Muscle of back (tissue), 11 donors: ENCODE results near the gene CLEC1A. TPM values are rescaled to one million over a fixed set of nuclear protein-coding genes. Genes with fewer than 3 reads are reported as not detected.
"Not testable (repeated sequence)": the region's sequence is repeated elsewhere in the genome, so short reads cannot be mapped to it uniquely, and the experiment has no call there.

Experiments
- DNase-seq, 3 donors: peaks; one replicate each; pipeline versions ENCODE4 v3.0.0 to v3.0.0-alpha.2; 2013
- polyA plus RNA-seq, 10 donors: library from polyadenylated mRNA; unstranded; fragments of 120-200 nt; gene quantifications; one replicate each; pipeline ENCODE4 v1.2.1, GENCODE V29; 2013; ENCODE audit not compliant: insufficient read length in 10 of 10

CLEC1A gene
- polyA plus RNA-seq, 10 donors = 2.1 to 5.4 (median 2.7) TPM

GRCh38 chr12:10052193-10052913, 46.4 kb downstream of the CLEC1A start:
- DNase-seq = no peak

DNA sequence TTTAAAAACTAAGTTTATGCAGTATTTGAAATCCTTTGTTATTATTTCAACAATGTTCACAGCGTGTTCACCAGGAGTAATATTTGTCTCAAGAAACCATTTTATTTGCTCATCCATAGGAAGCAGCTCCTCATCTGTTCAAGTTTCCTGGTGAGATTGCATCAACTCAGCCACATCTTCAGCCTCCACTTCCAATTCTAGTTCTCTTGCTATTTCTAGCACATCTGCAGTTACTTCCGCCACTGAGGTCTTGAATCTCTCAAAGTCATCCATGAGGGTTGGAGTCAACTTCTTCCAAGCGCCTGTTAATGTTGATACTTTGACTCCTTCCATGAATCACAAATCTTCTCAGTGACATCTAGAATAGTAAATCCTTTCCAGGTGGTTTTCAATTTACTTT, 50.3 kb downstream of the CLEC1A start:
- no peak for DNase-seq

- no peak for DNase-seq
Observed at GRCh38 chr12:10042167-10042566, 56.6 kb downstream of the CLEC1A start.

DNA sequence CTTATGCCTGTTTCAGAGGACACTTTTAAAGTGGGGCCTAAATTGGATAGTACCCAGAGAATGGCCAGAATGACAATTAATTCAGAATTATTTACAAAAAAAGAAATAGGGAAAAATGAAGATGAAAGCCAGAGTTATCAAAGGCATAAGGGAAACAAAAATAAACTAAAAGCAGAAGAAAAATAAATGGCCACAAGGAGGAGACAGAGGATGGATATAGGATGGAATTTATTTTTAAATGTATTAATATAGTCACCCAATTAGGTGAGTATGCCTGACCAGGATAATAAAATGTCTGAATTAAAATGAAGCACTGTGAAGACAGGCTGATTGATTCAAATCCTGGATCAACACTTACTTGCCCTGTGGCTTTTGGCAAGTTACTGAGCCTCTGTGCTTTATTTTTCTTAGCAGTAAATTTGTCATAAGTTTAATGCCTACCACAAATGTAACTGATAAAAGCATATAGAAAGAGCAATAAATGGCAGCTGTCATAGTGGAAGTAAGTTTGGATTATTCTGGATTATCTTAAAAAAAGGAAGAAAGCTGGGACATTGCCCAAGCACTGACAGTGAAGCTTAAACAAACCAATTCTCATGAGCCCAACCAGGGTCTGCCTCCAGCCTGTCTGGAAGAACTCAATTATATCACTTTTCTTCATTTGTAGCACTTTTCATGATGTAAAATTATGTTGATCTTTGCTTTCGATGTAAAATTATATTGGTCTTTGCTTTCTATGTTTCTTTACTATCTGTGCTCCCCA, 64.8 kb downstream of the CLEC1A start:
- peak in 2 of 3 donors; percentile 12 to 36 for DNase-seq

- peak in 1 of 3 donors; percentile 74 for DNase-seq
Observed at GRCh38 chr12:10031771-10032175, 67.0 kb downstream of the CLEC1A start.

GRCh38 chr12:10031321-10031720, 67.5 kb downstream of the CLEC1A start:
- DNase-seq = no peak

DNA sequence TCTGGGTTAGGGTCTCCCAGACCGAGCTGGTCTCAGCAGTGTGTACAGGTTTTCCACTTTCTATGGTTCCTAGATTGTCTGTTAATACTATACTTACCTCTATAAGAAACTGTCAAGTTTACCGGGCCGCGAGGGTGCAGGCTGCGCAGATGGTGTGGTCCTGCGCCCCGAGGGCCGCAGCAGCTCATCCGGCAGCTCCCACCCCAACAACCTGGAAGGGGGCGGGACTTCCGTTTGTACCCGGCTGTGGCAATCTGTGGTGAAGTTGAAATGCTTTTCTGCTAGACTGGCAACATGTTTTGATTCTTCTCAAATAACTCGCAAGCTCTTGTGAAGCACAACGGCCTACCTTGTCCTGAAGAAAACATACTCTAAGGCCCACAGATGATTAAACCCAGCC, 68.3 kb downstream of the CLEC1A start, which contains the start of gene CLEC9A:
CLEC9A (plus strand) TSS at position 237 of the 400 bp plus-strand sequence. CDS start 22,006 bp downstream, outside the sequence.
- no peak for DNase-seq

DNA sequence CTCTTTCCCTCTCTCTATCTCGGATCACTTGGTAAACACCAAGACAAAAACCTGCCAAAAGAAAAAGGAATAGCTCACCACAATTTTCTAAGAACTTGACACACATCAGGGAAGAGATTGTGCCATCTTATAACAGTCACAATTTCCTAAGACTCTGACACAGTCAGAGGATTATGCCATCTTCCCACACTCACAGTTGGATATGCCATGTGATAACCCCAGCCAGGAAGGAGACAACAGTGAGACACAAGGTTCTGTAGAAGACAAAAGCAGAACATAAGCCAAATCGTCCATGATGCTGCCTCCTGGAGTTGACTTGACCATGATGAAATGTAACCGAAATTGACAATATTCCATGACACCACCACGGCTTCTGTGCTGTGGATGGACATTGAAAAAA, 71.1 kb downstream of the CLEC1A start:
- DNase-seq = no peak

GRCh38 chr12:10027311-10027710, 71.5 kb downstream of the CLEC1A start:
- no peak for DNase-seq

DNA sequence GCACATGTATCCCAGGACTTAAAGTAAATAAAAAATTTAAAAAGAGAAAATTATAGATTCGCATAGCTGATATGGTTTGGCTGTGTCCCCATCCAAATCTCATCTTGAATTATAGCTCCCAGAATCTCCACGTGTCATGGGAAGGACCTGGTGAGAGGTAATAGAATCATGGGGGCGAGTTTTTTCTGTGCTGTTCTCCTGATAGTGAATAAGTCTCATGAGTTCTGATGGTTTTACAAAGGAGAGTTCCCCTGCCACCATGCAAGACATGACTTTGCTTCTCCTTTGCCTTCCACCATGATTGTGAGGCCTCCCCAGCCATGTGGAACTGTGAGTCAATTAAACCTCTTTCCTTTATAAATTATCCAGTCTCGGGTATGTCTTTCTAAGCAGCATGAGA, 72.1 kb downstream of the CLEC1A start:
- DNase-seq = not testable (repeated sequence)

GRCh38 chr12:10025236-10025635, 73.5 kb downstream of the CLEC1A start:
- DNase-seq = no peak

- no peak for DNase-seq
Observed at GRCh38 chr12:10021342-10021741, 77.4 kb downstream of the CLEC1A start.

Other genes with a start within 250 kb of the CLEC1A start
- 1 to 10 TPM; 1.3 to 7.2 (median 2.5) TPM for gene CLEC2B, start 229.6 kb downstream of the CLEC1A start, polyA plus RNA-seq
- not detected for gene KLRF2, start 217.5 kb downstream of the CLEC1A start, polyA plus RNA-seq
- under 1 TPM in 1 of 10 donors, not detected in 9; 0.61 TPM for gene CLEC2A, start 166.6 kb downstream of the CLEC1A start, polyA plus RNA-seq
- gene CLEC12A, start 127.6 kb downstream of the CLEC1A start, polyA plus RNA-seq = 1 to 10 TPM in 4 of 10 donors, under 1 TPM in 6; 0.26 to 1.4 (median 0.52) TPM
- gene CLEC1B, start 99.9 kb downstream of the CLEC1A start, polyA plus RNA-seq = under 1 TPM in 5 of 10 donors, not detected in 5; 0.12 to 0.32 (median 0.18) TPM
- gene CLEC12B, start 88.4 kb downstream of the CLEC1A start, polyA plus RNA-seq = under 1 TPM in 2 of 10 donors, not detected in 8; 0.21 to 0.24 TPM
- gene CLEC9A, start 68.3 kb downstream of the CLEC1A start, polyA plus RNA-seq = under 1 TPM in 9 of 10 donors, not detected in 1; 0.11 to 0.54 (median 0.20) TPM
- gene CLEC7A, start 31.2 kb upstream of the CLEC1A start, polyA plus RNA-seq = 1 to 10 TPM; 1.0 to 4.2 (median 1.5) TPM
- gene OLR1, start 73.1 kb upstream of the CLEC1A start, polyA plus RNA-seq = 1 to 10 TPM in 4 of 10 donors, under 1 TPM in 6; 0.17 to 1.6 (median 0.79) TPM
- under 1 TPM in 6 of 10 donors, not detected in 4; 0.07 to 0.49 (median 0.16) TPM for gene TMEM52B, start 80.0 kb upstream of the CLEC1A start, polyA plus RNA-seq
- gene GABARAPL1, start 113.9 kb upstream of the CLEC1A start, polyA plus RNA-seq = 10 to 100 TPM; 19.6 to 29.2 (median 24.8) TPM
- 1 to 10 TPM in 2 of 10 donors, under 1 TPM in 8; 0.23 to 1.8 (median 0.49) TPM for gene KLRD1, start 208.9 kb upstream of the CLEC1A start, polyA plus RNA-seq